ENCODE measurements around the gene FAM204A.

Gene FAM204A

DNA sequence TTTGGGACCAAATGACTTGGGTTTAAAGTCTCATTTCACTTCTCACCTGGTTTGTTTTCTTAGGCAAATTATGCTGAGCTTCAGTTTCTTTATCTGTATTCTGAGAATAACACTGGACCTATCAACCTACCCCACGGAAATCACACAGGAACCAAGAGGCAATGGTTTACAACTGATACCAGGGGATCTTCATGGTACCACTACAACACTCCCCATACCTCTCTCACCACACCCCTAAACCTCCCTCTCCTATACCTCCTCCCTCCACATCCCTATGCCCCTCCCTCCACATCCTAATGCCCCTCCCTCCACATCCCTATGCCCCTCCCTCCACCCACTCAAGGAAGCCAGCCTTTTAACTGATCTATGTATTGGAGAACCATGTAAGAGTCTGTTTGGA lies 9.9 kb downstream of the FAM204A start:
- no peak for DNase-seq

DNA sequence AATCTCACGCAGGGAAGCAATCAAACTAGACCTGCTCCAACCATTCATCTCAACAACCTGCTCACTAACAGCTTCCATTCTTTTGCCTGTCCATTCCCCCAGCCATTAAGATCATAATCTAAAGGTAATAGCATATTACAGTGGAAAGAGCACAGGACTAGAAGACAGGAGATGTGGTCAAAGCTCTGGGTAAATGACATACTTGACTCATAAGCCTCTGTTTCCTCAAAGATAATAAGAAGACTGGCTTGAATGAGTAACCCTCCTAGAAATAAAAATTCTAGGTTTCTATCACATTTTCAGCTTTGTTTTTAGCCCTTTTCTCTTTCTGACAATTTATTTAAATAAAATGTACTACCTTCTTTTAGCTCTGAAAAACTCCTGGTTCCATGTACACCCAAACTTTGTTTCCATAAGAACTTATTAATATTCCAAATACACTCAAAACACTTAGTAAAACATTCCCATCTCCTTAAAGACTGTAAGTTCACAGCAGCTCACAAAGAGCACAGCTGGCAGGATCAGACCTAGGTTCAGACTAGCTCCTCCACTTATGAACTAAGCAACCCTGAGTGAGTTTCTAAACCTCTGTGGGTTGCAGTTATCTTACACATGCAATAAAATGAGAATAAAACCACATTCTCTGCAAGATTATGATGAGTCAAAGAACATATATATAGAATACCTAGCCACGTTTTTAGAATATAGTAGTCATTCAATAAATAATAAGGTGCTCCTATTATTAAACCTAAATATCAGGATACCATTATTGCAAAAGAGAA lies 11.6 kb downstream of the FAM204A start:
- DNase-seq: no peak

DNA sequence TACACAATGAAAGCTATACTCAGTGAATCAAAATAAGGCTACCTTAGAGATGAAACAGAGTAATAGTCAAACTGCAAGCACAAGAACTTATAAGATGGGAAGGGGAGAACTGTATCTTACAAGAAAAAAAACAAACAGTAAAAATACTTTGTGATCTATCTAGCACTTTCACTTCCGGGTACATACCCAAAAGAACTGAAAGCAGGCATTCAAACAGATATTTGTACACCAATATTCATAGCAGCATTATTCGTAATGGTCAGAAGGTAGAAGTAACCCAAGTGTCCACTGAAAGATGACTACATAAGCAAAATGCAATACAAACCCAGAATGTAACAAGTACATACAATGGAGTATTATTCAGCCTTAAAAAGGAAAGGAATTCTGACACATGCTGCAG lies 18.0 kb downstream of the FAM204A start:
- DNase-seq: no peak

DNA sequence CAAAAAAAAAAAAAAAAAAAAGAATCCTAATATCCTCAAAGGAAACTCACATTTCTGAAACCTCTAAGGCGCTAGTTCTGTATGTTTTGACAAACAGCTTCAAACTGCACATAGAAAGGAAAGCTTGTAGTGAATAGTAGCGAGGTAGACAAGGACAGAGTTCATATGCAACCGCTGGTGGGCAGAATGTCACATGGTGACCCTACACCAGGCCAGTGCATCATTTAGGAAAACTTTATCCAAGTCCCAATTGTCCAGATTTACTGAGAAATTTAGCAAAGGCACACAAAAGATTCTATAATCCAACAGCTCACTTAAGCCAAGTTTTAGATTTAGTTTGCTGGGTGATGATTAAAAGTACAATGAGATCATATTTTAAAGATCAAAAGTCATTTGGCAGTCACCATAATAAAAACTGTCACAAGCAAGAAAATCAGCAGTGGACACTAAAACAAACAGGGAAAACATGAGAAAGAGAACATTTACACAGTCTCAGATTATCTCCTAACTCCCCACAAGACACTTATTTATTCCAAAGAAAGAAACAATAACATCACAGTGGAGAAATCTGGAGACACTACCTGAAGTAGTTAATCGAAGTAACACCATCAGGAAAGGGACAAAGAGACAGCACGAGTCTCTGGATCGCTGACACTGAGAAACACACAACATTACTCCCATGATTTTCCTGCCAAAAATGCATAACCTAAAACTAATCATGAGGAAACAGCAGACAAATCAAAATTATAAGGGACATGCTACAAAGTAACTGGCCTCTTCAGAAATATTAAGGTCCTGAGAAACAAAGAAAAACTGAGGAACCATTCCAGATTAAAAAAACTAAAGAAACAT lies 20.2 kb downstream of the FAM204A start:
- DNase-seq: no peak

DNA sequence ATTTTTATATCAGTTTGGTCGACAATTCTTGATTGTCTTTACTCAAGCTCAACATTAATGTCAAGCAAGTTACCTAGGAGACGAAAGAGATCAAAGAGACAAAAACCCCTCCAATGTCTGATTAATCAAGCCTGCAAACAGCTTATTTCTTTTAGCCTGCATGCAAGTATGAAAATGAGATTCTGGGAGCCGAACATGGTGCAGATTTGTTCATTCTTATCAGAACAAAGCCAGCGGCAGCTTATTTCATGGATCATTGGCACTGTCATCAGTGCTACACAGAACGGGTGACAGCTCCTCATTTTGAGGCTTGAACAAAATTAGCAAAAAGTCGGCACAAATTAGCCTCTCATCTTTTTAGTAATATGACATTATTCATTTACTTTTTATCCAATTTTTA lies 26.5 kb downstream of the FAM204A start:
- DNase-seq: peak in 6 of 56 donors; percentile 13 to 46 (median 18)

DNA sequence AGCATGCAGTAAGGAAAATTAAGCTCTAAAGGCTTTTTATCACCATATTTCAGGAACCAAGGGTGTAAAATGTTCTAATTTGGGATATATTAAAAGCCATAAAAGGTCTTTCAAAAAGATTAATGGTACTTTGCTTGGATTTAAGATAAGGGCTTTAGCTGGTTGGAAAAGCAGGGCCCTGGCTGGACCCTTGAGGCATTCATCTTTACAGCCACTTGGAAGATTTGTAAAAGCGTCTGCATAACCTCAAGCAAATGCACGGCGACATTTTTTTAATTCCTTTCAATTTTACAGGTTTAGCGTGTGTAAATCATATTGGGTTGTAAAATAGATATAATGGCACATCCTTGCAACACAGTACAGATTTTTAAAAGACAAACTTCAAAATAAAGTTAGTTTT lies 27.2 kb downstream of the FAM204A start:
- DNase-seq: no peak

DNA sequence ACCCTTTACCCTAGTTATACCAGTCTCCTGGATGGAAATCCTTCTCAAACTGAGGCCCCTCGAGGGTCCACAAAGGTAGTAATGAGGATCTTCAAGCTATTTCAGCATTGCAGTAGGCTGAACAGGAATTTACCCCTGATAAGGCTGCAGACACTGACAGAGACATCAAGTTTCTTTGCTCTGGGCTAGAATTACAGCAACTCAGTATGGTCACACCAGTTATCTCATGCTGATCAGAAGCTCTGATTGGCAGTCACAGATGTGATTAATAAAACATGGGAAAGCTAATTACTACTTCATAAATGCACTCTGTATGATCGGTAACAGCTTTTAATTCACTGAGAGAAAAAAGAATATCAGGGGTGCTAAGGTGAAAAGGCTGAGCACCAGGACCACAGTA lies 30.6 kb downstream of the FAM204A start:
- no peak for DNase-seq

DNA sequence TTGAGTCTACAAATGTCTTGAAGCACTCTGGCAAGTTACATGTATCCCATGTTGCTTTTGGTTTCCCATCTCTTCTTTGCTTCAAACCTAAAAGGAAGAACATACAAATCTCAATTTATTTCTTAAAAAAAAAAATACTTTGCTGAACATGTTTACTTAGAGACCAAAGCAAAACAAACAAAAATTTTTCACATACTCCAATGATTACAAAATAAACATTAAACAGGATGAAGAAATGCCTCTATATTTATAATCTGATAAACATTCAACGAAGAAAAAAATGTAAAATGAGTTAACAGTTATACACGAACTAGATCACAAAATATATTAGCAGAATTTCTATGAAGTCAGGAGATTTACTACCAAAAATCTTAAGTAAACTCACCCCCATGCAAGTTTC lies 31.3 kb downstream of the FAM204A start:
- DNase-seq: no peak

DNA sequence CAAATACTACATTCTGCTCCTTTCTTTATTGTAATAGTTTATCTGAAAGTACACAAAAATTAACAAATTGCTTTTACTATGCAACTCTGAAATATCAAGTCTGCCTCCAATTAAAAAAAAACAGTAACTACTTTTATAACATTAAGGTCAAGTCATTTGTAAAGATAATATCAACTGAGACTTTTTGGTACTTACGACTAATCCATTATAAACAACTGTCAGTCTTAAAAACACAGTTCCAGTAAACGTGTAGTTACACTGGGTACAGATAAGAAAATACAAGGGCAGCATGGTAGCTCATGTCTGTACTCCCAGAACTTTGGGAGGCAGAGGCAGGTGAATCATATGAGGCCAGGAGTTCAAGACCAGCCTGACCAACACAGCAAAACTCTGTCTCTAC lies 32.2 kb downstream of the FAM204A start:
- DNase-seq: no peak

DNA sequence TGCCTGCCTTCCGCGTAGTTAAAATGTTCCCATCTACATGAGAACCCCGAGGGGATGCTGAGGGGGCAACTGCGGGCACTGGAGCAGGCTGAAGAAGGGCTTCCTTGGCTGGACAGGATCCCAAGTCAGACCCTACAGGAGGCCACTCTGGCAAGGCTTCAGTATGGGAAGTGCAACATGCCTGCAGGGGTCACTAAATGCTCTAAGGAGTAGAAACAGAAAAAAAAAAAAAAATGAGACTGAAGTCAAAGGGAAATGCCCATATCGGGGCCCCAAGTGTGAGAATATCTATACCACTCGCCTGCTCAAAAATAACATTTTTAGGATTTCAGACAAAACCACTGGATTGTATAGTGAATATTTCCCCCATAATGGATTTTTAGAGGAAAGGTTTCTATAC lies 33.5 kb downstream of the FAM204A start:
- DNase-seq: no peak

DNA sequence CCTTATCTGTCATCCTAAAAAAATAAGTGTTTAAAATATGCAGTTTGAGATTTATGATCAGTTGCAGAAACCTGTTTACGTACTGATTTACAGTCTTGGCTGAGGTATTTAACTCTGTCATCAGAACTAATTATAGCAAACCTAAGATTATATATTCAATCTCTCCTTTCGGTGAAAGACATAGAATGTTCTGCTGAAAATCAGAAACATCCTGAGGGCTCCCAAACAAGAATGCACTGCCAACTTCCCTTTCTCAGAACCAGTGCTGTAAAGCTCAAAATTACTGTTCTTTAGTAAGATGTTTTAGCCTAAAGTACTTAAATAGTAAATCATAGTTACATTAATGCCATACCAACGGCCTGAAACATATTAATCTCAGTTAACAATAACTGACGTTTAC lies 34.3 kb downstream of the FAM204A start:
- DNase-seq: no peak

DNA sequence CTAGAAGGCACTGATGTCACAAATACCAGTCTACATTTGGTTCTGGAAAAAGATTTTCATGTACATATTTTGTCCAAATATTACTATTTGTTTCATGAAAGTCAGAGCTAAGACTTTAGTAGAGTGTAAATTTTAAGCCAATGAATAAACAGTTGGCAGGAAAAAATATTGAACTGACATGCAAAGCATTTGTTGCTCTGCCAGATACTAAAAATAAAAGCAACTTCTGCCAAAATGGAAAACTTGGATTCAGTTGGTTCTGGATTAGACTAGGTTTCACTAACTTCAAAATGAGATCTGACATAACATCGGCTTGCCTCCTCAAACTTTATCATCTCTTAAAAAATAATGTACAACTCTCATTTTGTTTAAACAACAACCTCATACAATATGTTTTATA lies 34.9 kb downstream of the FAM204A start:
- DNase-seq: no peak

DNA sequence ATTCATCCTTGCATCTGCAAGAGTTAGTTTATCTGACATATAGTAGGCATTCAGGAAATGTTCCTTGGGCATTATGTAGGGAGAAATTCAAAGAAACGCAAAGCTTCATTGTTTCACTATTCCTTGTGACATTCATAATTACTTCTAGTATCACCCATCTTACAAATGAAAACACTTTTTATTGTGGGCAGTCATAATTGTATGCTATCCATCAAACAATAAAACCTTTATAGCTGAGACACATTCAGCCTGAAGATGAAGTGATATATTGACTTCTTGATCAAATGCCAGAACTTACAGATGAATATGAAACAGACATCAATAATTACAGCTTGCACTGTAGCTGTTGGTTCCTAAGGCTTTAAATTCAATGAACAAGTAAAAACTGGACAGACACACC lies 36.4 kb downstream of the FAM204A start:
- no peak for DNase-seq

DNA sequence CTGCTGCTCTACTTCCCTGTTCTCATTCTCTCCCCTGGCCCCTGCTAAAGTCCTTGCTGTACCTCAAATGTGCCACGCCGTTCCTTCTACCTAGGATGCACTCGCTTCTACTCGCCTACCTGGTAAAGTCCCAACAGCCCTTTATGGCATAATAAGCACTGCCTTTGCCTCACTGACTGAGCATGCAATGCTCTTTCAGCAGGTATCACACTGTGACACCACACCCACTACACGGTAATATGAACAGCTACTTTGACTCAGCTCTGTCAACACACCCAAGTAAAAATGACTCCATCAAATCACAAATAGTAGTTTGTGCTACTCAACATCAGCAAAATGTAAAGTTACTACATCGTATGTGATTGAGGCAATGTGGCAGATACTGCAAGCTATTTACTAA lies 37.6 kb downstream of the FAM204A start:
- peak in 11 of 56 donors; percentile 4 to 44 (median 20) for DNase-seq

DNA sequence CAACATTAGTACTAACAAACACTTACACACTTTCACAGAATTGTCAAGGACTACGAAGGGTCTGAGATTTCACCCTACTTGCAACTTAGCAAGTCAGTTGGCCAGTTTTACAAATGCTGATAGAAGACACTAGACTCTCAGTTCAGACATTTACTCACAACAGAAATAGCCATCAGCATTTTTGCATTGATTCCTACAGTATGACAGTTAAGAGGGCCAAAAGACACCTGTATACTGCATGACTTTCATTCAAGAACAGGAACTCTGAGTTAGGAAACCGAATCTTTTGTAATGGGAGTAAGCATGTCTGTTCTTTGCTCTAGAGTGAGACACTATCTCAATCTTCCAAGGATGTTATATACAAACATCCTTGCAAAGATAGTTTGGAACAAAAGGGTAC lies 40.9 kb downstream of the FAM204A start:
- no peak for DNase-seq

DNA sequence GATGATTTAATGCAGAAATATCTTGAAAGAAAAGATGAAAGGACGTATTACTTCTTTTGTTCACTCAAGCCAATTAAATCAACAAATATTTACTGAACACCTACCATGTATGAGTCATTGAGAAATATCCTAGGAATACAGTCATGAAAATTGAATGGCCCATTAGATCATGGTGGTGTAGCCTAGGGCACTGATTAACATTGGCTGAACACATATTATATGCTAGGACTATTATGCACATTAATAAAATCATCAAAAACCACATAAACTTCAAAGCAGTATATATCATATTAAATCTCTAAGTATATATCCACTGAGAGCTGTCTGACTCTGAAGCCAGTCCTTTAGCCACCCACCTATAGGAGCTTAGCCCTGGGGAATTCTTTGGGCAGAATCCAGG lies 41.8 kb downstream of the FAM204A start:
- DNase-seq: no peak

DNA sequence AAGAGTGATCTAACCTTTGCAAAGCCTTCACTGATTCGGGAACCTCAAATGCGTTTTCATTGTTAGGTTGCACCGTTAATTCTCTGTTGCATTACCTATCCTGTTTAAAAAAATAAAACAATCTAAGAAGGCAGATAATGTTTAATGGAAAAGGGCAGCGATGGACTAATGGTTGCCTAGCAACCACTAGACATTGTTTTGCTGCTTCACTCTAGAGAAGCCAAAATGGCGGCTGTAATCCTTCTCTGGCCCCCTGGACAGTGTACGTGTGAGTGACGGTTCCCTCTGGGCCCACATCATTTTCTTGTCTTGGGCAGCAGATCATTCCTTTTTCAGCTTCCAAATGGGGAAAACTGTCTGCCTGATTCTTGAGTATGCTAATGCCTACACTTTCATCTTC lies 43.3 kb downstream of the FAM204A start:
- DNase-seq: no peak

DNA sequence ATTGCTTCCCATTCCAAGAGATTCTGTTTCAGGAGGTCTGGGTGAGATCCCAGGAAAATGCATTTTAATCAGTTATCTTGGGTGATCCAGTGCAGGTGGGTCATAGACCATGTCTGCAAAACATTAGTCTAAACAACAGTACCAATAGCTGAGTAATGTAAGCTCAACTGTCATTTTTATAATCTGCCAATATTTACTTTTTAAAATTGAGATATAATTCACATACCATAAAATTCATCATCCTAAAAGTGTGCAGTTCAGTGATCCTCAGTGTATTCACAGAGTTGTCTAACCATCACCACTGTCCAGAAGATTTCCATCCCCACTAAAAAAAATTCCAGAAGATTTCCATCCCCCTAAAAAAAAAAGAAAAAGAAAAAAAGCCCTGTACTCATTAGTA lies 51.0 kb downstream of the FAM204A start:
- no peak for DNase-seq

DNA sequence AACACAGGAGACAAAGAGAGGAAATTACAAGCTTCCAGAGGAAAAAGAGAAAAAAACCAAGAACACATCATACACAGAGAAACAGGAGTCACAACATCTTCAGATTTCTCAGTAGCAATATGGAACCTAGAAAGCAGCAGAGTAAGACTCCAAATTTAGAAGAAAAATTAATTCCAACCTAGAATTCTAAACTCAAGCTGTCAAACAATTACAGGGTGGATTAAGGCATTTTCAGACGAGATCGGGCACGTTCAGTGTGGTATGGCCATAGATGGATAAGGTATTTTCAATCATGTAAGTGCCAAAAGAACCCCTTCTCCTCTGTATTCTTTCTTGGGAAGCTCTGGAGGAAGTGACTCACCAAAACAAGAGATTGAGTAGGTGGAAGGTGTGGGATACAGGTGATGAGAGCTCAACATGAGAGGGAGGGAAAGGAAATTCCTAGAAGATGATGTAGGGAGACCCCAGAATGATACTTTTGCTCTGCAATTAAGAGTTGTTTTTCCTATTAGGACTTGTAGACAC lies 51.6 kb downstream of the FAM204A start:
- no peak for DNase-seq

DNA sequence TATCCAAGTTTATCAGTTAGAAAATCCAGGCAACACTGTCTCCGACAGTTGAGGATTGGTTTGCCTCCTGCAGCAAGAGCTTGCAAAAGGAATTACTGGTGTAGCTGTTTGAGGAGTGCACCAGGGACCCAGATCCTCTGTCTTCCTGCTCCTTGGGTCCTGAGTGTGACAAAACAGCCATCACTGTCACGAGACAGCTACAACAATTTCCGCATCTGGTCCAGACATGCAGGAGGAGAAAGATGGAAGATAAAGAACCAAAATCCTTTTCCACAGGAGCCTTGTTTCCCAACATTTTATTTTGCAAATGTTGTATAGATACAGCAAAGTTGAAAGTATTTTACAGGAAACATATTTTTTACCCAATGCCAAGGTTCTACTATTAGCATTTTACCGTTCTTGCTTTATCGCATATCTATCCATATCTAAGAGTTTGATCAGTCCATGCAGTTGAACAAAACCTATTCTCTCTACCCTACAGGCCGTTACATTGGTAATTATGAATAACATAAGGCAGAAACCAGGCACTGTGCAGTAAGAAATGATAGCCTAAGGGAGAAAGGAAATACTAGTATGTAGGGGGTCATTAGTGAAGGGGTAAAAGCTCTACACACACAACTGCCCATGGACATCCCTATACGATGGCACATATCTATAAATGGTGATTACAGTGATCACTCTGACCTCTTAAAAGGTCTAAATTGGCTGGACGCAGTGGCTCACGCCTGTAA lies 54.9 kb downstream of the FAM204A start:
- DNase-seq: no peak

DNA sequence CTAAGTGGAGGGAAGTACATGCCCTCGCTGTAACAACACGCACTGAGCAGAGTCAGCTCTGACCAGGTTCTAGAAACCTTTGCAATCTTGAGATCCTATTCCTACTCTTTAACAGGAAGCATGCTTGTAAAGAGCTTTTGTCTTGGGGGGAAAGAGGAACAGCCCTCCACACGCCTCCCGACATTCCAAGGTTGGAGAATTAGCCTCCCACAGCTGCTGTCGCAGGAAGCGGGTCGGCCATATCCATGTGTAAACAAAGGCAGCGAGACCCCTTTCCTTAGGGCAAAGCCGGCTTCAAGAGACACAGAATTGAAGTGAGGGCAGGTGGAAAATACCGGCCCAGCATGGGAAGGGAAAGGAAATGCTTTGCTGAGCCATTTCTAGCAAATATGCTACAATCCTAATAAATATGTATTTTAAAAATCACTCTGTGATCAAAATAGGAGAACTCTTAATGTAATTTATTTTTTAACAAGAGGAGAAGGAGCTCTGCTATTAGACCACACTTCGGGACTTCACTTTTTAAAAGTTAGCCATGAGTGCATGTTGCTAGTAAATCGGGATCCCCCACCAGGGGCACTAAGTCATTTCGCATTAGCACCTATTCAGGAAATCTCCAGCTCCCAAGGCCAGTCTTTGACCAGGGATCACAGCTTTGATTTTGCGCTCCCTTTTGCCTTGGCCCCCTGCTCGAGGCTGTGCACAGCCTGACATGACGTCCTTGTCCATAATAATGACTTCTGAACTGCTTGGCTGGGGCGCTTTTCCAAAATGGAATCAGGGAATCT lies 55.9 kb downstream of the FAM204A start:
- no peak for DNase-seq

Measured in nucleus accumbens (tissue), 56 donors.